Measurements from ENCODE around the gene EPS15.

DNA sequence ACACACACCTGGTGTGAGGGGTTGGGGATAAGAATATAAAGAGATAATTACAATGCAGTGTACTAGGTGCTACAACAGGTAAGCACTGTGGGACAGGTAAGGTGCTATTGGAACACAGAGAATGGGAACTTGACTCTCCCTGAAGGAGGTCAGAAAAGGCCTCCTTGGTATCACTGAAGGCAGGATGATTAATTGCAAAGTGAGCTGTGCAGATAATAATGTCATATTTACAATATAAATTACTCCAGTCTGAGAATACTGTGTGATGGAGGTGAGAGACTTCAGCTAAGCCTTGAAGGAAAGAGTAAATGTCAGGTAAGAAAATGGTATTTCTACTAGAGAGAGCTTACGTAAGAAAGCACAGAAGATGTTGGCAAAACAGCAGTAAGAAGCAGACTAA lies 91.6 kb downstream of the EPS15 start:
- TF ChIP-seq RAD21 (IDR thresholded peaks at IDR 0.05; ENCODE audit: low read length) (no peak), FOSL2 (IDR thresholded peaks at IDR 0.05; ENCODE audit: borderline replicate concordance, low read depth) (no peak), RFX5 (IDR thresholded peaks at IDR 0.05; ENCODE audit: low read length) (no peak), POLR2AphosphoS5 (IDR thresholded peaks at IDR 0.05; ENCODE audit: low read depth, low read length) (no peak), USF2 (IDR thresholded peaks at IDR 0.05; ENCODE audit: borderline replicate concordance, low read depth, low read length) (no peak), IRF3 (IDR thresholded peaks at IDR 0.05; ENCODE audit: low read depth, low read length) (no peak), SMC3 (IDR thresholded peaks at IDR 0.05; ENCODE audit: low read depth, low read length) (no peak), EP300 (IDR thresholded peaks at IDR 0.05; ENCODE audit: borderline replicate concordance in 1 of 2, low read depth in 1 of 2, low read length in 1 of 2) (no peak), ELF1 (IDR thresholded peaks at IDR 0.05) (no peak), USF1 (IDR thresholded peaks at IDR 0.05; ENCODE audit: borderline replicate concordance, low read depth) (no peak), TAF1 (IDR thresholded peaks at IDR 0.05; ENCODE audit: borderline replicate concordance, low read depth, low read length) (no peak)
- TF ChIP-seq, protein P1, sequence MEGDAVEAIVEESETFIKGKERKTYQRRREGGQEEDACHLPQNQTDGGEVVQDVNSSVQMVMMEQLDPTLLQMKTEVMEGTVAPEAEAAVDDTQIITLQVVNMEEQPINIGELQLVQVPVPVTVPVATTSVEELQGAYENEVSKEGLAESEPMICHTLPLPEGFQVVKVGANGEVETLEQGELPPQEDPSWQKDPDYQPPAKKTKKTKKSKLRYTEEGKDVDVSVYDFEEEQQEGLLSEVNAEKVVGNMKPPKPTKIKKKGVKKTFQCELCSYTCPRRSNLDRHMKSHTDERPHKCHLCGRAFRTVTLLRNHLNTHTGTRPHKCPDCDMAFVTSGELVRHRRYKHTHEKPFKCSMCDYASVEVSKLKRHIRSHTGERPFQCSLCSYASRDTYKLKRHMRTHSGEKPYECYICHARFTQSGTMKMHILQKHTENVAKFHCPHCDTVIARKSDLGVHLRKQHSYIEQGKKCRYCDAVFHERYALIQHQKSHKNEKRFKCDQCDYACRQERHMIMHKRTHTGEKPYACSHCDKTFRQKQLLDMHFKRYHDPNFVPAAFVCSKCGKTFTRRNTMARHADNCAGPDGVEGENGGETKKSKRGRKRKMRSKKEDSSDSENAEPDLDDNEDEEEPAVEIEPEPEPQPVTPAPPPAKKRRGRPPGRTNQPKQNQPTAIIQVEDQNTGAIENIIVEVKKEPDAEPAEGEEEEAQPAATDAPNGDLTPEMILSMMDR (IDR thresholded peaks at IDR 0.05) = no peak
- TF ChIP-seq, protein P2, sequence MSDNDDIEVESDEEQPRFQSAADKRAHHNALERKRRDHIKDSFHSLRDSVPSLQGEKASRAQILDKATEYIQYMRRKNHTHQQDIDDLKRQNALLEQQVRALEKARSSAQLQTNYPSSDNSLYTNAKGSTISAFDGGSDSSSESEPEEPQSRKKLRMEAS (IDR thresholded peaks at IDR 0.05; ENCODE audit: low read depth) = no peak
- TF ChIP-seq, protein P3, sequence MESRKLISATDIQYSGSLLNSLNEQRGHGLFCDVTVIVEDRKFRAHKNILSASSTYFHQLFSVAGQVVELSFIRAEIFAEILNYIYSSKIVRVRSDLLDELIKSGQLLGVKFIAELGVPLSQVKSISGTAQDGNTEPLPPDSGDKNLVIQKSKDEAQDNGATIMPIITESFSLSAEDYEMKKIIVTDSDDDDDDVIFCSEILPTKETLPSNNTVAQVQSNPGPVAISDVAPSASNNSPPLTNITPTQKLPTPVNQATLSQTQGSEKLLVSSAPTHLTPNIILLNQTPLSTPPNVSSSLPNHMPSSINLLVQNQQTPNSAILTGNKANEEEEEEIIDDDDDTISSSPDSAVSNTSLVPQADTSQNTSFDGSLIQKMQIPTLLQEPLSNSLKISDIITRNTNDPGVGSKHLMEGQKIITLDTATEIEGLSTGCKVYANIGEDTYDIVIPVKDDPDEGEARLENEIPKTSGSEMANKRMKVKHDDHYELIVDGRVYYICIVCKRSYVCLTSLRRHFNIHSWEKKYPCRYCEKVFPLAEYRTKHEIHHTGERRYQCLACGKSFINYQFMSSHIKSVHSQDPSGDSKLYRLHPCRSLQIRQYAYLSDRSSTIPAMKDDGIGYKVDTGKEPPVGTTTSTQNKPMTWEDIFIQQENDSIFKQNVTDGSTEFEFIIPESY (IDR thresholded peaks at IDR 0.05; ENCODE audit: borderline replicate concordance, low read depth) = no peak

Data from SK-N-SH (cell line).